ENCODE results near the gene DMRT1. TPM values are rescaled to one million over a fixed set of nuclear protein-coding genes. Genes with fewer than 3 reads are reported as not detected.
A peak's percentile ranks its signal among the peaks of the same experiment; 100 is the strongest.

DMRT1 gene
- total RNA-seq, 1 experiment from 2014 or later: not detected

GRCh38 chr9:893843-894420 is 52.4 kb downstream of the DMRT1 start:
- no peaks in the 10 kb centered on the region for H3K36me3 ChIP-seq (ENCODE audit: control insufficient read depth, insufficient read depth, low read length)
- H3K4me3 ChIP-seq (ENCODE audit: low read depth in 2 of 2, low read length in 2 of 2): no peak overlapping the region
- DNase-seq (ENCODE audit: low read depth, low spot score): peak; percentile 38
- ChIA-PET POLR2A (no interaction called here), CTCF (interaction anchor here (1.2 kb wide), 1 partner anchor 111 kb away, joined by 4 read pairs; no protein-coding TSS in a partner anchor)
- H3K27me3 ChIP-seq (ENCODE audit: control insufficient read depth, insufficient read depth, low read length): no peaks in the 10 kb centered on the region
- in situ Hi-C loops (cut with HindIII; ENCODE audit: low pct_unique_long_range_greater_than_20kb, low sequenced_read_pairs): no loop called here
- H3K27ac ChIP-seq (ENCODE audit: low read length): no peak overlapping the region
- intact Hi-C loops (cut with micrococcal nuclease; ENCODE audit: unreplicated experiment): loop anchor here (2.0 kb wide), 1 partner anchor 113 kb away; no protein-coding TSS in a partner anchor
- TF ChIP-seq, protein P1, sequence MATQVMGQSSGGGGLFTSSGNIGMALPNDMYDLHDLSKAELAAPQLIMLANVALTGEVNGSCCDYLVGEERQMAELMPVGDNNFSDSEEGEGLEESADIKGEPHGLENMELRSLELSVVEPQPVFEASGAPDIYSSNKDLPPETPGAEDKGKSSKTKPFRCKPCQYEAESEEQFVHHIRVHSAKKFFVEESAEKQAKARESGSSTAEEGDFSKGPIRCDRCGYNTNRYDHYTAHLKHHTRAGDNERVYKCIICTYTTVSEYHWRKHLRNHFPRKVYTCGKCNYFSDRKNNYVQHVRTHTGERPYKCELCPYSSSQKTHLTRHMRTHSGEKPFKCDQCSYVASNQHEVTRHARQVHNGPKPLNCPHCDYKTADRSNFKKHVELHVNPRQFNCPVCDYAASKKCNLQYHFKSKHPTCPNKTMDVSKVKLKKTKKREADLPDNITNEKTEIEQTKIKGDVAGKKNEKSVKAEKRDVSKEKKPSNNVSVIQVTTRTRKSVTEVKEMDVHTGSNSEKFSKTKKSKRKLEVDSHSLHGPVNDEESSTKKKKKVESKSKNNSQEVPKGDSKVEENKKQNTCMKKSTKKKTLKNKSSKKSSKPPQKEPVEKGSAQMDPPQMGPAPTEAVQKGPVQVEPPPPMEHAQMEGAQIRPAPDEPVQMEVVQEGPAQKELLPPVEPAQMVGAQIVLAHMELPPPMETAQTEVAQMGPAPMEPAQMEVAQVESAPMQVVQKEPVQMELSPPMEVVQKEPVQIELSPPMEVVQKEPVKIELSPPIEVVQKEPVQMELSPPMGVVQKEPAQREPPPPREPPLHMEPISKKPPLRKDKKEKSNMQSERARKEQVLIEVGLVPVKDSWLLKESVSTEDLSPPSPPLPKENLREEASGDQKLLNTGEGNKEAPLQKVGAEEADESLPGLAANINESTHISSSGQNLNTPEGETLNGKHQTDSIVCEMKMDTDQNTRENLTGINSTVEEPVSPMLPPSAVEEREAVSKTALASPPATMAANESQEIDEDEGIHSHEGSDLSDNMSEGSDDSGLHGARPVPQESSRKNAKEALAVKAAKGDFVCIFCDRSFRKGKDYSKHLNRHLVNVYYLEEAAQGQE (IDR thresholded peaks at IDR 0.05; ENCODE audit: insufficient read depth in 1 of 2, low read depth in 2 of 2, low read length in 1 of 2): no peak
- TF ChIP-seq POLR2AphosphoS5 (IDR thresholded peaks at IDR 0.05; ENCODE audit: low read depth, low read length) (no peak), TCF7L2 (IDR thresholded peaks at IDR 0.05; ENCODE audit: low read depth, low read length) (no peak), SIN3A (IDR thresholded peaks at IDR 0.05; ENCODE audit: borderline replicate concordance, insufficient read depth, low read depth, low read length) (no peak)
- TF ChIP-seq, protein P2, sequence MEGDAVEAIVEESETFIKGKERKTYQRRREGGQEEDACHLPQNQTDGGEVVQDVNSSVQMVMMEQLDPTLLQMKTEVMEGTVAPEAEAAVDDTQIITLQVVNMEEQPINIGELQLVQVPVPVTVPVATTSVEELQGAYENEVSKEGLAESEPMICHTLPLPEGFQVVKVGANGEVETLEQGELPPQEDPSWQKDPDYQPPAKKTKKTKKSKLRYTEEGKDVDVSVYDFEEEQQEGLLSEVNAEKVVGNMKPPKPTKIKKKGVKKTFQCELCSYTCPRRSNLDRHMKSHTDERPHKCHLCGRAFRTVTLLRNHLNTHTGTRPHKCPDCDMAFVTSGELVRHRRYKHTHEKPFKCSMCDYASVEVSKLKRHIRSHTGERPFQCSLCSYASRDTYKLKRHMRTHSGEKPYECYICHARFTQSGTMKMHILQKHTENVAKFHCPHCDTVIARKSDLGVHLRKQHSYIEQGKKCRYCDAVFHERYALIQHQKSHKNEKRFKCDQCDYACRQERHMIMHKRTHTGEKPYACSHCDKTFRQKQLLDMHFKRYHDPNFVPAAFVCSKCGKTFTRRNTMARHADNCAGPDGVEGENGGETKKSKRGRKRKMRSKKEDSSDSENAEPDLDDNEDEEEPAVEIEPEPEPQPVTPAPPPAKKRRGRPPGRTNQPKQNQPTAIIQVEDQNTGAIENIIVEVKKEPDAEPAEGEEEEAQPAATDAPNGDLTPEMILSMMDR (IDR thresholded peaks at IDR 0.05): peak; percentile 66
- 0 out of 2 replicates have a peak, but pooled peaks have one; percentile 62 for ATAC-seq
- H3K4me1 ChIP-seq (ENCODE audit: control insufficient read depth, insufficient read depth, low read length): no peaks in the 10 kb centered on the region
- no TSS peak for BruUV-seq (replicated peaks)
- no peaks in the 10 kb centered on the region for H3K9me3 ChIP-seq (ENCODE audit: control insufficient read depth, insufficient read depth, low read depth, low read length)

GRCh38 chr9:899440-900184 is 58.1 kb downstream of the DMRT1 start:
- TF ChIP-seq, protein P1 (IDR thresholded peaks at IDR 0.05; ENCODE audit: insufficient read depth in 1 of 2, low read depth in 2 of 2, low read length in 1 of 2): no peak
- TF ChIP-seq TCF7L2 (IDR thresholded peaks at IDR 0.05; ENCODE audit: low read depth, low read length) (no peak), POLR2AphosphoS5 (IDR thresholded peaks at IDR 0.05; ENCODE audit: low read depth, low read length) (no peak), SIN3A (IDR thresholded peaks at IDR 0.05; ENCODE audit: borderline replicate concordance, insufficient read depth, low read depth, low read length) (no peak)
- TF ChIP-seq, protein P2 (IDR thresholded peaks at IDR 0.05): no peak
- no peak overlapping the region for H3K27ac ChIP-seq (ENCODE audit: low read length)
- H3K9me3 ChIP-seq (ENCODE audit: control insufficient read depth, insufficient read depth, low read depth, low read length): no peaks in the 10 kb centered on the region
- H3K4me1 ChIP-seq (ENCODE audit: control insufficient read depth, insufficient read depth, low read length): no peaks in the 10 kb centered on the region
- in situ Hi-C loops (cut with HindIII; ENCODE audit: low pct_unique_long_range_greater_than_20kb, low sequenced_read_pairs): no loop called here
- BruUV-seq (replicated peaks): no TSS peak
- intact Hi-C loops (cut with micrococcal nuclease; ENCODE audit: unreplicated experiment): no loop called here
- ATAC-seq (no peak), DNase-seq (ENCODE audit: low read depth, low spot score) (no peak)
- H3K36me3 ChIP-seq (ENCODE audit: control insufficient read depth, insufficient read depth, low read length): no peaks in the 10 kb centered on the region
- POLR2A ChIA-PET: no interaction called here
- no peaks in the 10 kb centered on the region for H3K27me3 ChIP-seq (ENCODE audit: control insufficient read depth, insufficient read depth, low read length)
- no peak overlapping the region for H3K4me3 ChIP-seq (ENCODE audit: low read depth in 2 of 2, low read length in 2 of 2)
- CTCF ChIA-PET: no interaction called here

Measured in Panc1 (cell line).